Measurements from ENCODE around the gene DFFB. TPM values are rescaled to one million over a fixed set of nuclear protein-coding genes. Genes with fewer than 3 reads are reported as not detected.

The DFFB gene
- total and polyA plus RNA-seq, 2 of the 4 experiments (the other 2 are of a cell fraction), result 6.5 to 7.3 TPM

GRCh38 chr1:3836421-3836820, 20.9 kb upstream of the DFFB start:
- no peak for DNase-seq
- Histone ChIP-seq H3K9ac (ENCODE audit: low read depth, low read length) (no peak overlapping the region), H3K36me3 (ENCODE audit: control insufficient read depth, insufficient read depth, low read length) (peaks cover 48% of the 10 kb centered on the region), H3K9me3 (ENCODE audit: control insufficient read depth, insufficient read depth, low read length) (peaks cover 5% of the 10 kb centered on the region), H3K18ac (ENCODE audit: low read depth, low read length) (no peak overlapping the region), H3K4me2 (ENCODE audit: low read depth, low read length) (no peak overlapping the region), H2AK5ac (ENCODE audit: low read depth, low read length) (no peak overlapping the region), H2BK5ac (ENCODE audit: low read depth, low read length, poor library complexity, severe bottlenecking) (no peak overlapping the region), H4K91ac (ENCODE audit: insufficient read depth, low read depth, low read length) (no peak overlapping the region), H4K20me1 (ENCODE audit: insufficient read depth, low read length) (no peaks in the 10 kb centered on the region), H3K14ac (replicated peaks; ENCODE audit: low read depth, low read length) (no peak overlapping the region), H2BK120ac (ENCODE audit: low read depth, low read length) (no peak overlapping the region), H3K27ac (ENCODE audit: insufficient read depth, low read length) (no peak overlapping the region), H2BK20ac (ENCODE audit: low read depth, low read length) (no peak overlapping the region), H3K23ac (ENCODE audit: low read depth, low read length) (no peak overlapping the region), H2AFZ (replicated peaks; ENCODE audit: low read length, poor library complexity) (no peak overlapping the region), H3K4me1 (ENCODE audit: control insufficient read depth, insufficient read depth, low read length) (no peaks in the 10 kb centered on the region), H3K27me3 (ENCODE audit: control insufficient read depth, insufficient read depth, low read length) (no peaks in the 10 kb centered on the region), H4K5ac (ENCODE audit: low read depth, low read length) (no peak overlapping the region), H2BK15ac (ENCODE audit: low read depth, low read length) (no peak overlapping the region), H3K9me1 (ENCODE audit: insufficient read depth, low read length) (no peaks in the 10 kb centered on the region), H2AK9ac (replicated peaks; ENCODE audit: low read depth, low read length, poor library complexity) (no peak overlapping the region), H3K56ac (ENCODE audit: extremely low read depth, insufficient read depth, low read length) (no peak overlapping the region), H4K8ac (ENCODE audit: low read depth in 2 of 2, low read length in 2 of 2) (no peak overlapping the region), H3K4me3 (ENCODE audit: insufficient read depth, low read depth, low read length) (no peak overlapping the region), H3K4ac (ENCODE audit: low read depth, low read length) (no peak overlapping the region), H3K79me1 (ENCODE audit: low read depth in 1 of 2, low read length in 2 of 2) (no peaks in the 10 kb centered on the region)
- TF ChIP-seq NFE2L2 (IDR thresholded peaks at IDR 0.05; ENCODE audit: low read depth, low read length) (no peak), CTCF (conservative IDR thresholded peaks at IDR 0.05; ENCODE audit: low read depth, low read length) (no peak), RAD21 (IDR thresholded peaks at IDR 0.05; ENCODE audit: low read length) (no peak), MXI1 (IDR thresholded peaks at IDR 0.05; ENCODE audit: borderline replicate concordance, low read depth, low read length) (no peak), BHLHE40 (IDR thresholded peaks at IDR 0.05; ENCODE audit: low read depth, low read length) (no peak)
- no CpG with 5 or more reads among the region's 11 CpGs for WGBS, 2 experiments (ENCODE audit: extremely low coverage in 2 of 2, insufficient read length in 1 of 2)
- CTCF ChIA-PET, result no interaction called here
- dilution Hi-C loops (cut with HindIII; ENCODE audit: low sequenced_read_pairs, unreplicated experiment) (no loop called here), intact Hi-C loops (cut with micrococcal nuclease) (no loop called here), in situ Hi-C loops (cut with MboI; ENCODE audit: low sequenced_read_pairs) (no loop called here)
- no TSS peak for BruUV-seq (replicated peaks)
- POLR2A ChIA-PET (ENCODE audit: unreplicated experiment), result no interaction called here
- no peak for ATAC-seq (ENCODE audit: low read depth)
